Spleen (tissue), 7 donors: Measurements from ENCODE around the gene RBAK.

ENCODE experiments used
- POLR2AphosphoS5 ChIP-seq, 3 donors: sonication (generic); formaldehyde crosslinking; IDR thresholded peaks; one replicate each; pipeline ENCODE4 v1.5.1; 2017; ENCODE audit warnings: antibody characterized with exemption in 3 of 3
- TF ChIP-seq, protein P1 (sequence below), 11 experiments: fragments of 200-600 bp in 7 of 11; fragments of 450-650 bp in 4 of 11; sonication (generic) in 4 of 11; IDR thresholded peaks in 8 of 11; conservative IDR thresholded peaks in 3 of 11; 1 replicate in 7 of 11; 2 replicates in 4 of 11; pipeline versions ENCODE4 v1.4.0 to v1.8.0; 2016 to 2021; ENCODE audit warnings: antibody characterized with exemption in 11 of 11, inconsistent platforms in 4 of 11, mild to moderate bottlenecking in 1 of 11
- donor health status: DM: no; HTN: no; CAD: no; lungs with moderate emphysema.
- donor health status: DM: no; HTN: no; CAD: no.
- donor health status: DM: no; HTN: no; CAD: no.

DNA sequence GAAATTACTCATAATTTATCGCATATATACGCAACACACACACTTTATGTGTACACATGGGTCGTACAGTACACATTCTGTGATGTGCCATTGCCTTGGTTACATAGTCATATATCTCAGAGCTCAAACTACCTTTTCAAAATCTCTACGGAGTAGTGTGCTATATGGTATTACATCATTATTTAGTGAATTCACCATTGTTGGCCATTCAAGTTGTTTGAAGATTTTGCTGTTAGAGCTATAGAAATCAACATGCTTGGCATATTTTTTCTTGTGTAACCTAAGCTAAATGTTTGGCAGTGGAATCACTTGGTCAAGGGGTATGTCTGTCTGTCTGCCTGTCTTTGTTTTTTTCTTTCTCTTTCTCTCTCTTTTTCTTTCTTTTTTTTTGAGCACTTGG is 44.7 kb upstream of the RBAK start:
- TF ChIP-seq, protein P1, sequence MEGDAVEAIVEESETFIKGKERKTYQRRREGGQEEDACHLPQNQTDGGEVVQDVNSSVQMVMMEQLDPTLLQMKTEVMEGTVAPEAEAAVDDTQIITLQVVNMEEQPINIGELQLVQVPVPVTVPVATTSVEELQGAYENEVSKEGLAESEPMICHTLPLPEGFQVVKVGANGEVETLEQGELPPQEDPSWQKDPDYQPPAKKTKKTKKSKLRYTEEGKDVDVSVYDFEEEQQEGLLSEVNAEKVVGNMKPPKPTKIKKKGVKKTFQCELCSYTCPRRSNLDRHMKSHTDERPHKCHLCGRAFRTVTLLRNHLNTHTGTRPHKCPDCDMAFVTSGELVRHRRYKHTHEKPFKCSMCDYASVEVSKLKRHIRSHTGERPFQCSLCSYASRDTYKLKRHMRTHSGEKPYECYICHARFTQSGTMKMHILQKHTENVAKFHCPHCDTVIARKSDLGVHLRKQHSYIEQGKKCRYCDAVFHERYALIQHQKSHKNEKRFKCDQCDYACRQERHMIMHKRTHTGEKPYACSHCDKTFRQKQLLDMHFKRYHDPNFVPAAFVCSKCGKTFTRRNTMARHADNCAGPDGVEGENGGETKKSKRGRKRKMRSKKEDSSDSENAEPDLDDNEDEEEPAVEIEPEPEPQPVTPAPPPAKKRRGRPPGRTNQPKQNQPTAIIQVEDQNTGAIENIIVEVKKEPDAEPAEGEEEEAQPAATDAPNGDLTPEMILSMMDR (IDR thresholded peaks at IDR 0.05 in 8 of 11, conservative IDR thresholded peaks at IDR 0.05 in 3 of 11): no peak
- no peak for TF ChIP-seq POLR2AphosphoS5 (IDR thresholded peaks at IDR 0.05)
